Hepatic stellate cell (primary cell): ENCODE measurements around the gene ZW10.

Source experiments
- DNase-seq: peaks from one replicate; pipeline ENCODE4 v3.0.0; 2011; ENCODE audit warnings: low spot score

ZW10 gene

DNA sequence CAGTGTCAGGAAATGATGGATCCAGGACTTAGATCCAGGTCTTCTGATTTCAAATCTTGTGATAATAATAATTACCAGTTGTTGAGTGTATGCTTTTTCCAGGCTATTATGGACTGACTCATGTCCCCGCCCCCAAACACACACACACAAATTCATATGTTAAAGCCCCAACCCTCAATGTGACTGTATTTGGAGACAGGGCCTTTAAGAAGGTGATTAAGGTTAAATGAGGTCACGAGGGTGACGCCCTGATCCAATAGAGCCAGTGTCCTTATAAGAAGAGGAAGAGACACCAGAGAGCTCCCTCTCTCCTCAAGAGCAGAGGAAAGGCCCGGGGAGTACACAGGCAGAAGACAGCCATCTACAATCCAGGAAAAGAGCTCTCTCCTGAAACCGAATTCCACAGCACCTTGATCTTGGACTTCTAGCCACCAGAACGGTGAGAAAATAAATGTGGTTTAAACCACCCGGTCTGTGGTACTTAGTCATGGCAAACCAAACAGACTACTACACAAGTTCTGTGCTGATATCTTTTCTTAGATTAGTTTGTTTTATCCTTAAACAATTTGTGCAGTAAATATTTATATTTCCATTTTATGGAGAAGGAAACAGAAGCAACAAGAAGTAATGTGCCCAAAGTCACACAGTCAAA lies 75.6 kb downstream of the ZW10 start:
- DNase-seq, result no peak

DNA sequence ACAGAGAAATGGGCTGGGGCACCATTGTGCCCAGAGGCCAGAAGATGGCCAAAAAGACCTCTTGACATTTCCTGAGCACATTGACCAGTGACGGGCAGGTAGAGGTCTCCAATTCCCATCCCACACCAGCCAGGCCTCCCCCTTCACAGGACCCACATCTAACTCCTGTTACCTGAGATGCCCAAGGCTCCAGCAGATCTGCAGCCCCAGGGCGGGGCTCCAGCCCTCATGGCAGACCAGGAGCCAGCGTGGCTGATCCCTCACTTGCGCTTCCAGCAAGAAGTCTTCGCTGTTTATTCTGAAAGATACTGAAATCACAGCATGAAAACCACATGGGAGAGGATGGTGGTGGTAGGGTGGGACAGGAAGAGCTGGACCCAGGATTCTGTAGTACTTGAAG lies 76.4 kb downstream of the ZW10 start:
- DNase-seq, result no peak

DNA sequence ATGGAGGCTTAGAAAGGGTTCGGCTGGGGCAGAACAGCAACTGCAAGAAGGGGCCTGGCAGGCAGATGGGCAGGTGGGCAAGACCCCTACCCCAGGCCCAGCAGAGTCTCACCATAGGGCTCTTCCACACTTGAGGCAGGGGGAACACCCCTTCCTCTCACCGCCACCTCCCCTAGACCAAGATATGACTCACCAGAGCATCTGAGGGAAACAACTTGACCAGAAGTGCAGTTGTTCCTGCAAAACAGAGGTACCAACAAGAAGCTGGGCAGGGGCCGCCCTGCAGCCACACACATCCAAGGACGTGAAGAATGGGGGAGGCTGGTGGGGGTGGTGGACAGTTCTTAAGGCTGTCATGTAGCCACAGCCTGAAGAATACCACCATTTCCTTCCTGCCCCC lies 78.3 kb downstream of the ZW10 start:
- no peak for DNase-seq

DNA sequence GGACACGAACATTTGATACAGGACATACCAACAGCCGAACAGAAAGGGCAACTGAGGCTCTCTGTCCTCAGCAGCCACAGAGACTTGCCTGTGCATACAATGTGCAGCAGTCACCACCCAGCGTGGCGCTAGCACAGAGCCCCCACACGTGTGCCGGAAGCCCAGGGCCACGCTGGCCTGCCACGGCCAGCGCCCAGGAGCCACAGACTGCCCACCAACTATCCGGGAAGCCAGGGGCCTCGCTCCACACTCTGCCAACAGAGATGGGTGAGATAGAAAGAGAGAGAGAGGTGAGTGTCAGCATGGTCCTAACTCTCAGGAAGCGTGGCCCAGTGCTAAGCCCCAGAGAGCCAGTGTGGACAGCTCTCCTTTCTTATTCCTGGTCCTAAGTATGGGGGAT lies 79.1 kb downstream of the ZW10 start:
- DNase-seq, result no peak

DNA sequence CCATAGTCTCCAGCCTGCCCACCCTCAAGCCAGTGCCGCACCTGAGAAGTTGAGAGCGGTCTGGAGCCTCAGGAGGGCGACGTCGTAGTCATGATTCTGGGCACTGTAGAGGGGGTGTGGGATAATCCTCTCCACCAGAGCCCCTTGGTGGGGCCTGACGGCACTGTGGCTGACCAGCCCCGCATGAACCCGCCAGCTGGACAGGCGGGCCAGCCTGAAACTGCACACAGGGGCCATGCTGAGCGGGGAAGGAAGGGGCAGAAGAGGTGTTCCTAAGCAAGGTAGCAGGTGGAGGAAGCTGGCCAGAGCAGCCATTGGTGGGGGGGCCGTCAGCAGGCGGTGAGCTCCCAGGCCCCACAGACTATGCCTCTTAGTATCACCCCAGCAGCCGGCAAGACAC lies 80.5 kb downstream of the ZW10 start:
- DNase-seq, result no peak

DNA sequence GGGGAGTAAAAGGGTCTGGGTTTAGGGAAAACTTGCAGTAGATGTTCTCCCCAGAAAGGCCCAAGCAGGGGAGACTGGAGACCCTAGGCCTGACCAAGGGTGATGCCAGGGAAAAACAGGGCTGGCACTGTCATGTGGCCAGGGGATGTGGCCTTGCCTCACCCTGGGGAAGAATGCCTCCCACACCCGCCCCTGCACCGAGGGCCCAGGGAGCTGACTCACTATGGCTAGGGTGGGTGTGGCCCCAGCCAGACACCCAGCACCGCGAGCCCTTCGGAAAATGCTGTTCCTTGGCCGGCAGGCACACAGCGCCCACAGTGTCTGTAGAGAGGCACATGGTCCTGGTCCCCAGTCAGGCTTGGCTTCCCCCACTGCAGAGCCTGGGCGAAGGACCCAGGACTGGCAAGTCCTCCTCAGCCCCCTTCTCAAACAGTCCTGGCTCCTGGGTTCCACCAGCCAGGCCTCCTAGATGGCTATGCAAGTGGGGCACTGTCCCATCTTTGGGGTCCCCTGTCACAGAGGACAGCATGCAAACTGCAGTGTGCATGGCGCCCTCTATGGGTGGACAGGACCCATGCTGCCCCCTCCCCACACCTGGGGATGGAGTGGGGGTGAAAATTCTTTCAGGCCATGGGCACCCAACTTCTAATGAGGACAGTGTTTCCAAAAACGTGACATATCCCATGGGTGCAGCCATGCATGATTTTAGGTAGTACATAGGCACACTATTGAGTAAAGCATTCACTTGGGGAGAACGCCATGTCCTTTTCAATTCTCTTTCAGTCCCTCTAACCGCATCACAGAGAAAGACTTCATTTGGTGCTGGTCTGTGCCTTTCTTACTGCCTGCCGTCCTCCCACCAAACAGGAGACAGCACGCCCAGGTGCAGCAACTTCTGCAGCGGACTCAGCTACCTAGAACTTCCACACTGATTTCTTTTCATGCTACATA lies 82.6 kb downstream of the ZW10 start:
- peak; percentile 70 for DNase-seq

DNA sequence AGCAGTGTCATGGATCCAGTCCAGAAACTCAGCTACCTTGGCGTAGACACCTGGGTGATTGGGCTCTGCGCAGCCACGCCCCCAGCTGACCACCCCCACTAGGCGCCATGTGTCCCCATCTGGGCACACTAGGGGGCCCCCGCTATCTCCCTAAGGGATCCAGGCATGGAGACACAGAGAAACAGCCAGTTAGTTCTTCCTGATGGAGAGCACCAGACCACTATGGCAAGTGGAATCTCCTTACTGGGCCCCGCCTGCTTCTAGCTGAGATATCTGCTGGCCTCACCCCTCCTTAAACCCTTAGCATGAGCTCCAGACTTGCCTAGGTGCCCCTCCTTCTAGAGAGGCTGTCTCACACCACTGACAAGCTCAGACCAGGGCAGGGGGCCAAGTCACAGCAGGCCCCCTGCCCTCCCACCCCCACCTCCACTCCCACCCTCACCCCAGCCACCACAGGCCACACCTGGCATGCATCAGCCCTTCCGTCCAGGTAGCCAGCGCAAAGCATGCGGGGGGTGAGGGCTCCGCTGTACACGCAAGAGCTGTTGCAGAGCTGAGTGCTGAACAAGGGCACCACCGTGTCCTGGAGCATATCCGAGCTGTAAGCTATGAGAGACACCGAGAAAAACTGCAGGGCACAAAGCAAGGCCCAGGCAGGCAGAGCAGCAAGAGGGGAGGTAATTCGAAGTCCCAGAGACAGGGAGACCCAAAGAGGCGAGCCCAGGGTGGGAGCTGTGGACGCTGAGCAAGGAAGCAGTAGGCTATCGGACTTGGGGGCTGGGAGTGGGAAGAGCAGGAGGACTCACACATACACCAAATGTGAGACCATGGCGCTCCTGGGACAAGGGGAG lies 83.5 kb downstream of the ZW10 start:
- DNase-seq, result no peak

DNA sequence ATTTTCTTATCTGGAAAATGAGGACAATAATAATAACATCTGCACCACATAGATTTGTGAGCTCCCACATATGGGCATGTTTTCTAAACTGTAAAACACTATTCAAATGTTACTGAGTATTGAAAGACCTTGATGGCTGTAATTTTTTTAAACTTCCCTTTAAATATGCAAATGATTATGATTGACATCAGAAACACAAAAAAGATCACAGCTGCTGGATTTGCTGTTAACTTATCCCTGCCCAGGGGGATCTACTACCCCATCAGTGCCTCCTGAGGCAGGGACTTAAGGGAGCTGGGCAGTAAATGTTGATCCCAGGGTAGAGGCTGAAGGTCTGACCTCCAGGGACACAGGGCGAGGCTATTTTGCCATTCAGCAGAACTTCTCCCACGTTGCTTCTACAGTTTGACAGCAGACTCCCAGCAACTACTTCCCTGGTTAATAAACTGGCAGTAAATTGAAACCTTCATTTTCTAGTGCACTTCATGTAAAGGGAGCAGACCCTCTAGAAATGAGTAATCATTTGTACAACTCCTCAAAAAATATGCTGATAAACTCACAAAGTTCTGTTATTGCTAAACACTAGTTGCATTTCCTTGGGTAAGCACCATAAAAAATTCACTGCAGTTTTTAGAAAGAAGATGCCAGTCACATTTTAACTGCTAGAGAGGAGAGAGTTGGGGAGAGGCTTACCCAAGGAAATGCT lies 87.7 kb downstream of the ZW10 start:
- no peak for DNase-seq

DNA sequence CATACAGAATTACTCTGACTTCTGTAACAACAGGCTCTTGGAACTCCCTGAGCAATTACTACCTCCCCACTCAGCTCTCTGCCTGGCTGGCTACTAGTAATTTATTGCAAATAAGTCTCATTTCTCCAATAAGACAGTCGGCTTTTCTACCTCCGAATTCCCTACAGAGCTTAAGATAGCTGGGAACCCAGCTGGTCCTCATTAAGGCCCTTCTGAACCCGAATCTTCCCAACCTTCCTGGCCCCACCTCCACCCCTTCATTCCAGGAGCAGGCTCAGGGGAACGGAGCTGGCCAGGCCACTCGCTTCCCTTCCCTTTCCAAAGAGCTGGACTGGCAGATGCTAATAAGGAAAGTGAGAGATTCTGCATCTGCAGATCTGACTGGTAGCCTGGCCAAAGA lies 89.0 kb downstream of the ZW10 start:
- DNase-seq, result no peak

DNA sequence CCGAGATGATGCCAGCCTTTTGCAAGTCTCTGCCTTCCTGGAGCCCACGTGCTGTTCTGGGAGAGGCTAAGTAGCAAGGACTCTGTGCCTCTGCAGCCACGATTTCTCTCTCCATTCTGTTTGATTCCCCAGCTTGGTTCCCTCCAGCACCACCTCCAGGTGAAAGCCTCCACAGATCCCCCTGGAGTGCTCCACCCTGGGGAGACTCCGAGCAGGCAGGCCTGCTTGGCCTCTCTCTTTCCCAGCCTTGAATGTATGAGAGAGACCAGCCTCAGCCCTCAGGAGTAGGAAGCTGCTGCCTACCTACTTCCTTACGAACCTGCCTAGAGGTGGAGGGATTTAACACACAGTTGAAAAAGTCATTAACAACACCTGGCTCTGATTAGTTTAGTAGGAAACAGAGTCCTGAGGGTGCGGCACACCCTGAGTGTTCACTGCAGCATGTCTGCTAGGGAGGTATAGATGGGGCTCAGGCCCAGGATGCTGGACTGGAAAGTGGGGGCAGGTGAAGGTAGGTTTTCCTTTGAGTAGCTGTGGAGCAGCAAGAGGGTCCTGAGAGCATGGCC lies 89.9 kb downstream of the ZW10 start:
- DNase-seq, result no peak
